Activated CD8-positive, alpha-beta T cell treated with anti-CD3 and anti-CD28 coated beads, Interleukin-2, amount 10 ng/mL, durations not matched to agents 7 days and 5 days (primary cell): Measurements from ENCODE around the gene DDHD1. TPM values are rescaled to one million over a fixed set of nuclear protein-coding genes. Genes with fewer than 3 reads are reported as not detected.
"Not testable (repeated sequence)": the region's sequence is repeated elsewhere in the genome, so short reads cannot be mapped to it uniquely, and the experiment has no call there.

Experiments
- ATAC-seq: fragments of 150-1000 bp; cut with Tn5 transposase; one replicate; pipeline ENCODE4 v1.10.0; 2021; ENCODE audit warnings: moderate library complexity
- CTCF ChIA-PET: fragments of 350-600 bp; sonication (Branson Sonifier 250); formaldehyde crosslinking; loops from one replicate; lab custom pipeline; 2021; ENCODE audit warnings: antibody characterized with exemption; lab: Charles Lee
- POLR2A ChIA-PET: fragments of 350-600 bp; sonication (Branson Sonifier 250); formaldehyde crosslinking; loops from one replicate; lab custom pipeline; 2021; ENCODE audit warnings: antibody characterized with exemption; lab: Charles Lee
- DNase-seq: peaks from one replicate; pipeline ENCODE4 v3.0.0-alpha.2; 2020
- H3K27ac Mint-ChIP-seq: one replicate; pipeline ENCODE4 v1.8.0; 2021; ENCODE audit warnings: mild to moderate bottlenecking, mixed read lengths
- H3K27me3 Mint-ChIP-seq: one replicate; pipeline ENCODE4 v1.8.0; 2021; ENCODE audit warnings: low read depth, mixed read lengths
- H3K36me3 Mint-ChIP-seq: one replicate; pipeline ENCODE4 v1.8.0; 2021; ENCODE audit warnings: low read depth, mixed read lengths
- H3K4me1 Mint-ChIP-seq: one replicate; pipeline ENCODE4 v1.8.0; 2021; ENCODE audit warnings: low read depth, mixed read lengths
- H3K4me3 Mint-ChIP-seq: one replicate; pipeline ENCODE4 v1.8.0; 2021; ENCODE audit warnings: mild to moderate bottlenecking, mixed read lengths
- H3K9me3 Mint-ChIP-seq: one replicate; pipeline ENCODE4 v1.8.0; 2022; ENCODE audit warnings: mixed read lengths; ENCODE audit not compliant: insufficient read depth
- total RNA-seq, 2 experiments: library from RNA; stranded (reverse); gene quantifications; one replicate each; pipeline ENCODE4 v1.2.3, GENCODE V29; 2021

DDHD1 gene
- total RNA-seq, 2 experiments from 2014 or later, result 51.8 to 56.8 TPM

DNA sequence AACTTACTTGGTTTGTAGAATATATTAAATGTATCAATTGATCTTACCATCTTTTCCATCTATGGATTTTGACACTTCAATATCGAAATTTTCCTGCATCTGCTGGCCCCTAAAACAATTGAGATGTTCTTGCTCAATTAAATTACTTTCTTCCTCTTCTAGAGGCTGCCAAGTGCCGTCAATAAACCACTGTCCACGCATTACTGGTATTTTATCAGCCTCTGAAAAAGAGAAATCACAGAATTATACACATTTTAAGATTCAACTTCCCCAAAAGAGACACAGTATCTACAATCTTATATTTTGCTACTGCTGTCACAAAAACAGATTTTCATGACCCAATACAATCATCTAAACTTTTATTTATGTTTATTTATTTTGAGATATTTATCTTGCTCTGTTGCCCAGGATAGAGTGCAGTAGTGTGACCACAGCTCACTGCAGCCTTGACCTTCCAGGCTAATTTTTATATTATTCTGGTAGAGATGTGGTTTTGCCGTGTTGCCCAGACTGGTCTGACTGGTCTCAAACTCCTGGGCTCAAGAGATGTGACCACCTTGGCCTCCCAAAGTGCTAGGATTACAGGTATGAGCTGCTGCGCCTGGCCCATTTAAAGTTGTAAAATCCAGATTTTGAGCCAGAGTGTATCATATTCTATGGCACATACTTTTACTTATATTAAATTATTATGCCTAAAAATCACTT is 49.3 kb downstream of the DDHD1 start:
- no peaks in the 10 kb centered on the region for H3K9me3 Mint-ChIP-seq
- POLR2A ChIA-PET, result no interaction called here
- no peak overlapping the region for H3K4me3 Mint-ChIP-seq
- peaks cover 32% of the 10 kb centered on the region for H3K4me1 Mint-ChIP-seq
- DNase-seq (no peak), ATAC-seq (no peak)
- no peak overlapping the region for H3K27ac Mint-ChIP-seq
- CTCF ChIA-PET, result no interaction called here
- peaks cover 43% of the 10 kb centered on the region for H3K36me3 Mint-ChIP-seq
- H3K27me3 Mint-ChIP-seq, result no peaks in the 10 kb centered on the region

DNA sequence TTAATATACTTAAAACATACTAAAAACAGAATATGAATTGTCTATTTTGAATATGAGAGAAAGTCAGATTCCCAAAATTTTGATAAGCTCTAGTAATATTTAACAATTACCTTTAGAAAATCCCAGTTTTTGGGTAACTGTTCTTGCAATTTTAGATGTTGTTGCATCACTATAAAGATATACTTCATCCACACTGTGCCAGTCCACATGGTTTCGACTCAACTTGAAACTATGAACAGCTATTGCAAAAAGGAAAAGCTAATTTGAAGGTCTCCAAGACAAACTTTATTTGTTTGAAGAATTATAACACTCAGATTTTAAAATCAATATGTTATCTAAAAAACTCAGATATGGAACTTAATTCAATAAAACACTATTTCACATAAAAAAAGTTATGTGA is 59.9 kb downstream of the DDHD1 start:
- ATAC-seq, result no peak
- no peak for DNase-seq
- CTCF ChIA-PET, result no interaction called here
- no peaks in the 10 kb centered on the region for H3K9me3 Mint-ChIP-seq
- no peaks in the 10 kb centered on the region for H3K27me3 Mint-ChIP-seq
- POLR2A ChIA-PET, result no interaction called here
- H3K27ac Mint-ChIP-seq, result no peak overlapping the region
- no peak overlapping the region for H3K4me3 Mint-ChIP-seq
- H3K36me3 Mint-ChIP-seq, result peaks cover 58% of the 10 kb centered on the region
- peaks cover 8% of the 10 kb centered on the region for H3K4me1 Mint-ChIP-seq

DNA sequence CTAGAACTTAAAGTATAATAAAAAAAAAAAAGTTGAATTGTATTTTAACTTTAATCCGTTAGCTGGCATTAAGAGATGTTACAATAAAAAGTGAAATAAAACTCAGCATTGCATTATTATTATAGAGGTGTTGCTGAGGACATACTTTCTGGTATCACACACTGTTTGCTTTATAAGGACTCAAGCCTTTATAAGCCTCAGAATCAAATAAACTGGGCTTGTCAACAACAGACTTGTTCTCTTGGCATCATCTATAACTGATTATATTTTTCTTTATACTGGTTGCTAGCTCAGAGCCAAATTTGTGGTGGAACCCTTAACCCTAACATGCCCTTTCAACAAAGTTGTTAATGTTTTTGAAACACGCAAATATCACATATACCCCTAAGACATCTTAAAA is 62.3 kb downstream of the DDHD1 start:
- POLR2A ChIA-PET, result no interaction called here
- ATAC-seq, result no peak
- Mint-ChIP-seq H3K27me3 (no peaks in the 10 kb centered on the region), H3K9me3 (no peaks in the 10 kb centered on the region), H3K4me3 (no peak overlapping the region), H3K36me3 (peaks cover 75% of the 10 kb centered on the region), H3K4me1 (peaks cover 16% of the 10 kb centered on the region), H3K27ac (no peak overlapping the region)
- no peak for DNase-seq
- CTCF ChIA-PET, result no interaction called here

DNA sequence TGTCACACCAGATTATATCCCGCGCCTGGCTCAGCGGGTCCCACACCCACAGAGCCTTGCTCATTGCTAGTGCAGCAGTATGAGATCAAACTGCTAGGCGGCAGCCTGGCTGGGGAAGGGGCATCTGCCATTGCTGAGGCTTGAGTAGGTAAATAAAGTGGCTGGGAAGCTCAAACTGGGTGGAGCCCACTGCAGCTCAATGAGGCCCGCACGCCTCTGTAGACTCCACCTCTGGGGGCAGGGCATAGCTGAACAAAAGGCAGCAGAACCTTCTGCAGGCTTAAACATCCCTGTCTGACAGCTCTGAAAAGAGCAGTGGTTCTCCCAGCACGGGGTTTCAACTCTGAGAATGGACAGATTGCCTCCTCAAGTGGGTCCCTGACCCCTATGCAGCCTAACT is 68.2 kb downstream of the DDHD1 start:
- H3K4me3 Mint-ChIP-seq, H3K27ac Mint-ChIP-seq, DNase-seq, H3K27me3 Mint-ChIP-seq, POLR2A ChIA-PET, H3K9me3 Mint-ChIP-seq, CTCF ChIA-PET, ATAC-seq: not testable (repeated sequence)
- peaks cover 88% of the 10 kb centered on the region for H3K36me3 Mint-ChIP-seq
- peaks cover 24% of the 10 kb centered on the region for H3K4me1 Mint-ChIP-seq

DNA sequence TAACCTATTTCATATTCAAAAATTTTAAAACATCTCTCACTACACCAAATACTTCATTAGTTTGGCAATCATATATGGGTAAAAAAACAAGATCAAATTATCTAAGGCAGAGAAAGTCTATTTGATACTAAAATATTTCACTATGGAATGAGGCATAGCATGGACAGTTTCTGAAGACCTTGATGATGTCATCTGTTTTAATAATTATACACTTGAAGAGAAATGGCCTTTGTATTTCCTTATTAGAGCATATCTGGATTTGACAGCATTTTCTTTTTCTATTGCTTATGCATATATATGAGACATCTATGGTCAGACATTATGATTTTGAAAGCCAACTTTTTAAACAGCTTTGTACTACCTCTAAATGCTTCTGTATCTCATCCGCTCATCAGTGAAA is 88.6 kb downstream of the DDHD1 start:
- ATAC-seq (no peak), DNase-seq (no peak)
- POLR2A ChIA-PET, result no interaction called here
- Mint-ChIP-seq H3K36me3 (peaks cover 31% of the 10 kb centered on the region), H3K27me3 (no peaks in the 10 kb centered on the region), H3K4me3 (no peak overlapping the region), H3K4me1 (no peaks in the 10 kb centered on the region), H3K27ac (no peak overlapping the region), H3K9me3 (no peaks in the 10 kb centered on the region)
- CTCF ChIA-PET, result interaction anchor here (1.9 kb wide), 1 partner anchor 9 kb away, joined by 6 read pairs; no protein-coding TSS in a partner anchor

DNA sequence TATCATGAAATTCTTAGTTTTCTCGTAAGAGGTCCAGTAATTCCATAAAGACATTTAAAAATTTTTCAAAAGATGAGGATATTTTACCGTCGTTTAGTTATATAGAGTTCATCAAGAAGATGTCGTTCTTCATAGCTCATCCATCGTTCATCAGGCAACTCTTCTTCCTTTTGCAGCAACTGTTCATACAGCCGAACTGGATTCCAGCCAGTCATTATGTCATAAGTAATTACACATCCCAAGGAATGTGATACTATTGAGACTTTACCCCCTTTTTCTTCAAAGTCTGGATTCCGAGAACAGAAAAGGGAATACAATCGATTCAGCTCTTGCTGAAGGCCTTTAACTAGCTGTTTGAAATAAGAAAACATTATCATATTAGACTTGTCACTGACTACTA is 90.3 kb downstream of the DDHD1 start:
- ChIA-PET POLR2A (interaction anchor here (0.5 kb wide), 1 partner anchor 93 kb away, joined by 3 read pairs; no protein-coding TSS in a partner anchor), CTCF (interaction anchor here (0.8 to 1.9 kb wide), 3 partner anchors 9 to 240 kb away, joined by 3 to 5 read pairs (median 4); no protein-coding TSS in a partner anchor)
- Mint-ChIP-seq H3K27me3 (no peaks in the 10 kb centered on the region), H3K9me3 (no peaks in the 10 kb centered on the region), H3K27ac (no peak overlapping the region), H3K4me3 (no peak overlapping the region), H3K4me1 (no peaks in the 10 kb centered on the region), H3K36me3 (peaks cover 29% of the 10 kb centered on the region)
- DNase-seq (no peak), ATAC-seq (no peak)

DNA sequence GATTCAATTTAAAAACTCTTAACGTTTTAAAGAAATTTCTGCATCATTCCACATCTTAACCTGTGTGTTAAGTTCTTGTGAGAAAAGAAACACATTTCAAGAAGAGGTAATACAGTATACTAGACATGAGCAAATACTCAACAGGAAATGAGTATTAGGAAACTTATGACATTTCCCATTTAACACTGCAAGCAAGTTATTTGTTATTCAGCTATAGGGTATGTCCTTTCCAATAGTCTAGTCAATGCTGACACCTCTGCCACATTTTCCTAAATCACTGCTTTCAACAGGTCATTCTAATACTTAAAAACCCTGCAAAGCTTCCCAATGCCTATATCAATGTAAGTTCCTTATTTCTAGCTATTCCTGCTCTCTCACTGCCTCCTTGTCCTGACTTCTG is 93.1 kb downstream of the DDHD1 start:
- H3K4me3 Mint-ChIP-seq, result no peak overlapping the region
- ATAC-seq (no peak), DNase-seq (no peak)
- ChIA-PET POLR2A (interaction anchor here (0.9 kb wide), 1 partner anchor 92 kb away, joined by 3 read pairs; no protein-coding TSS in a partner anchor), CTCF (interaction anchor here (1.4 to 1.8 kb wide), 2 partner anchors 12 to 92 kb away, joined by 3 to 4 read pairs; no protein-coding TSS in a partner anchor)
- H3K27me3 Mint-ChIP-seq, result no peaks in the 10 kb centered on the region
- no peak overlapping the region for H3K27ac Mint-ChIP-seq
- no peaks in the 10 kb centered on the region for H3K4me1 Mint-ChIP-seq
- H3K9me3 Mint-ChIP-seq, result no peaks in the 10 kb centered on the region
- peaks cover 36% of the 10 kb centered on the region for H3K36me3 Mint-ChIP-seq

DNA sequence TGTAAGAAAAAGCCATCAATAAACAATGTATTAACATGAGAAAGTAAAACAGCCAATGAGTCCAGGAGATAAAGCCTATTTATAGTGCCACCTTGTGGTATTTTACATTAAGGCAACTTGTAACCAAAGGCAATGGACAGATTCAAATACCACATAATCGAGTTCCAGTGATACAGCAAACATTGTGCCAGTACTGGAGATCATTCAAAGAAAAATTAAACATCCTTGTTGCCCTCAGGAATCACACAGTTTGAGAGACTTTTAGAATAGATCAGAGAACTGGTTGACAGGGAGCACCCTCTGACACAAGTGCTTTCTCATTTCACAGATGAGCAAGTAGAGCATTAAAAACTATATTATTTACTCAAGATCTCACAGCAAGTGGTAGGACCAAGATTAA is 98.1 kb downstream of the DDHD1 start:
- POLR2A ChIA-PET, result no interaction called here
- Mint-ChIP-seq H3K27ac (no peak overlapping the region), H3K36me3 (peaks cover 36% of the 10 kb centered on the region), H3K9me3 (no peaks in the 10 kb centered on the region), H3K4me1 (no peaks in the 10 kb centered on the region), H3K27me3 (no peaks in the 10 kb centered on the region), H3K4me3 (no peak overlapping the region)
- CTCF ChIA-PET, result interaction anchor here (0.9 to 3.1 kb wide), 8 partner anchors 10 to 271 kb away, joined by 3 to 19 read pairs (median 5); no protein-coding TSS in a partner anchor
- DNase-seq (no peak), ATAC-seq (peak; percentile 65)

DNA sequence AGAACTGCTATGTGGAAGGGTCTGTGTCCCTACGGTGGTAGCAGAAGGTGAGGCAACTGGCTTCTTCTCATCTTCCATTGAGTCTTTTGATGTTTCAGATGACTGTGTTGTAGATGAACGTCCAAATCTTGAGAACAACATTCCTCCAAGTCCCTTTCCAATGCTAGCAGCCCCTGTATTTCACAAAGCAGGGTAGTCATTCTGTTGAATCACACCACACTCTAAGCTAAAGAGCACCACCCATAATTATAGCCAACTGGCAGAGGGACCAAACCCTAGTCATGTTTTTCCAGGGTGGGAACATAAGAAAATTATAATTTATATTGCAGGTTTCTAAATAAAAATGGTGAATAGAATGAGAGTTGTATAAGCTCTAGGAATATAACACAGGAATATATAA is 98.7 kb downstream of the DDHD1 start:
- Mint-ChIP-seq H3K4me1 (no peaks in the 10 kb centered on the region), H3K9me3 (no peaks in the 10 kb centered on the region)
- POLR2A ChIA-PET, result no interaction called here

DNA sequence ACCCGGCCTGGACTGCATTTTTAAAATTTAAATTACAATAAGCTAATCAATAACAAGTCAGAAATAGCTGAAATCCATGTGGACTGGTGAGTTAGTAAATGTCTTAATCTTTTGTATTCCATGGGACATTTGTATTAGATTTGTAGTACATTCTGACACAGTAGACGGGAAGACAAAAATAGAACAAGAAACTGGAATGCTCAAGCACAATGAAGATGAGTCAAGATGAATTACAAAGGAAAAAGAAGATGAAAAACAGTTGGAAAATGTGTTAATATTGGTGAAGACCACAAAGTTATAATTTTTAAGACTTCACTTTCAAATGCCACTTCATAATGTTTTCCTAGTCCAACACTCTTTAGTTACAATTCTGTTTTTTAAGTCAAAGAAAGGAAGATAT is 104.5 kb downstream of the DDHD1 start:
- no peaks in the 10 kb centered on the region for H3K27me3 Mint-ChIP-seq
- ChIA-PET POLR2A (no interaction called here), CTCF (interaction anchor here (1.2 kb wide), 1 partner anchor 11 kb away, joined by 3 read pairs; no protein-coding TSS in a partner anchor)
- H3K27ac Mint-ChIP-seq, result no peak overlapping the region
- no peak overlapping the region for H3K4me3 Mint-ChIP-seq
- no peak for DNase-seq
- H3K36me3 Mint-ChIP-seq, result peaks cover 38% of the 10 kb centered on the region
- no peak for ATAC-seq
- no peaks in the 10 kb centered on the region for H3K9me3 Mint-ChIP-seq
- H3K4me1 Mint-ChIP-seq, result no peaks in the 10 kb centered on the region

More for the DNA sequence above, 98.7 kb downstream of the DDHD1 start:
- CTCF ChIA-PET, result interaction anchor here (0.9 to 3.1 kb wide), 8 partner anchors 9 to 252 kb away, joined by 3 to 19 read pairs (median 5); no protein-coding TSS in a partner anchor
- H3K27ac Mint-ChIP-seq, result no peak overlapping the region
- ATAC-seq (no peak), DNase-seq (no peak)
- no peaks in the 10 kb centered on the region for H3K27me3 Mint-ChIP-seq
- H3K4me3 Mint-ChIP-seq, result no peak overlapping the region
- H3K36me3 Mint-ChIP-seq, result peaks cover 41% of the 10 kb centered on the region

DNA sequence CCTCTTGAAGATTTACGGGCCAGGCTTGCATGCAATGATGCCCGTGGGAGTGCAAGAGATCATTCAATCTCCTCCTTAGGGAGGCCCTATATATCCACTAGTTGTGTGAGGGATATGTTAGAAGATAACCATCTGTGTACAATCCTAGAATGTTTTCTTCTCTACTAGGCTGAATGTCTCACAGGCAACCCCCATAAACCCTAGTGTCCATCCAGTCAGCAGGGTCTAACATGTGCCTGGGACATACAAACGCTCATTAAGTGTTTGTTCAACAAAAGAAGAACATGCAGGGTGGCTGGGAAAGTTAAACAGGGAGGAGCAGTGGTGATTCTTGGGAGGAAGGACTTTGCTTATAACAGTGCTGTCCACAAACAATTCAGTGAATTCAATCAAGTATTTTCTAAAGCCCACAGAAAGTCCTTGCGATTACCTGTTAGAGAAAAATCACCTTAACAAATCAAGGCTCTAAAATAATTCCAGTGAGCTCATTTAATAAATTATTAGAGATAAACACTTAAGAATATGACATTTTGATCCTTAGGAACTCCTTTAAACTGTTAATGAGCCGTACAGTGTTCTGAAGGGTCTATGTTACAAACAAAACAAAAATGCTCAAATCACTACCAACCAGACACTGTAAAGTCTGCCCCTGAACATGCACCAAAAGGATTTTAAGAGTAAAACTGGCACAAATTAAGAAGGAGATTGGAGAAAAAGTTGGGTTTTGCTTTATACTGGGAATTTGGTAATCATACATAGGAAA is 105.6 kb downstream of the DDHD1 start:
- POLR2A ChIA-PET, result no interaction called here
- CTCF ChIA-PET, result interaction anchor here (1.2 kb wide), 1 partner anchor 12 kb away, joined by 3 read pairs; no protein-coding TSS in a partner anchor
- H3K4me1 Mint-ChIP-seq, result no peaks in the 10 kb centered on the region
- ATAC-seq (no peak), DNase-seq (no peak)
- peaks cover 45% of the 10 kb centered on the region for H3K36me3 Mint-ChIP-seq
- H3K9me3 Mint-ChIP-seq, result no peaks in the 10 kb centered on the region
- no peak overlapping the region for H3K27ac Mint-ChIP-seq
- no peaks in the 10 kb centered on the region for H3K27me3 Mint-ChIP-seq
- H3K4me3 Mint-ChIP-seq, result no peak overlapping the region
